ENCODE measurements around the gene RBCK1.
A peak's percentile ranks its signal among the peaks of the same experiment; 100 is the strongest.
"Not testable (repeated sequence)": the region's sequence is repeated elsewhere in the genome, so short reads cannot be mapped to it uniquely, and the experiment has no call there.

Gene RBCK1

GRCh38 chr20:370151-370600, 37.9 kb upstream of the RBCK1 start:
- Histone ChIP-seq H3K27me3 (no peaks in the 10 kb centered on the region), H3K36me3 (no peaks in the 10 kb centered on the region), H3K4me3 (ENCODE audit: low read depth, low read length) (no peak overlapping the region), H3K9me3 (no peaks in the 10 kb centered on the region), H3K4me1 (no peaks in the 10 kb centered on the region)
- TF ChIP-seq CTCF (IDR thresholded peaks at IDR 0.05; ENCODE audit: low read depth, low read length): no peak
- DNase-seq: no peak

- H3K9me3 ChIP-seq: no peaks in the 10 kb centered on the region
- no peaks in the 10 kb centered on the region for H3K4me1 ChIP-seq
- no peaks in the 10 kb centered on the region for H3K27me3 ChIP-seq
- TF ChIP-seq CTCF (IDR thresholded peaks at IDR 0.05; ENCODE audit: low read depth, low read length): no peak
- H3K4me3 ChIP-seq (ENCODE audit: low read depth, low read length): no peak overlapping the region
- DNase-seq: no peak
- no peaks in the 10 kb centered on the region for H3K36me3 ChIP-seq
Observed at GRCh38 chr20:370977-371754, 36.9 kb upstream of the RBCK1 start.

- DNase-seq: no peak
- no peak overlapping the region for H3K4me3 ChIP-seq (ENCODE audit: low read depth, low read length)
- H3K4me1 ChIP-seq: no peaks in the 10 kb centered on the region
- no peak for TF ChIP-seq CTCF (IDR thresholded peaks at IDR 0.05; ENCODE audit: low read depth, low read length)
- H3K36me3 ChIP-seq: no peaks in the 10 kb centered on the region
- no peaks in the 10 kb centered on the region for H3K27me3 ChIP-seq
- H3K9me3 ChIP-seq: no peaks in the 10 kb centered on the region
Observed at GRCh38 chr20:371755-372542, 36.1 kb upstream of the RBCK1 start.

- H3K27me3 ChIP-seq; H3K4me3 ChIP-seq (ENCODE audit: low read depth, low read length); DNase-seq; H3K9me3 ChIP-seq; H3K36me3 ChIP-seq; H3K4me1 ChIP-seq: not testable (repeated sequence)
Observed at GRCh38 chr20:372543-373082, 35.5 kb upstream of the RBCK1 start.

GRCh38 chr20:373171-373890, 34.8 kb upstream of the RBCK1 start:
- H3K4me1 ChIP-seq: no peaks in the 10 kb centered on the region
- no peaks in the 10 kb centered on the region for H3K27me3 ChIP-seq
- no peaks in the 10 kb centered on the region for H3K36me3 ChIP-seq
- TF ChIP-seq CTCF (IDR thresholded peaks at IDR 0.05; ENCODE audit: low read depth, low read length): no peak
- H3K9me3 ChIP-seq: no peaks in the 10 kb centered on the region
- no peak overlapping the region for H3K4me3 ChIP-seq (ENCODE audit: low read depth, low read length)
- peak; percentile 32 for DNase-seq

- H3K4me3 ChIP-seq (ENCODE audit: low read depth, low read length): no peak overlapping the region
- TF ChIP-seq CTCF (IDR thresholded peaks at IDR 0.05; ENCODE audit: low read depth, low read length): no peak
- DNase-seq: no peak
- no peaks in the 10 kb centered on the region for H3K4me1 ChIP-seq
- no peaks in the 10 kb centered on the region for H3K27me3 ChIP-seq
- no peaks in the 10 kb centered on the region for H3K9me3 ChIP-seq
- H3K36me3 ChIP-seq: no peaks in the 10 kb centered on the region
Observed at GRCh38 chr20:375265-375889, 32.7 kb upstream of the RBCK1 start.
